B cell (primary cell): ENCODE measurements around the gene DZIP1L.

Source experiments
- EZH2 ChIP-seq: IDR thresholded peaks from 2 replicates; pipeline ENCODE4 v1.6.1; 2012; ENCODE audit warnings: borderline replicate concordance, low read depth, mild to moderate bottlenecking, moderate library complexity, low read length; ENCODE audit not compliant: insufficient read depth, poor library complexity, severe bottlenecking
- TF ChIP-seq, protein P1 (sequence below): fragments of 200-600 bp; IDR thresholded peaks from one replicate; pipeline ENCODE4 v1.8.0; 2022; ENCODE audit warnings: antibody characterized with exemption, mild to moderate bottlenecking

DNA sequence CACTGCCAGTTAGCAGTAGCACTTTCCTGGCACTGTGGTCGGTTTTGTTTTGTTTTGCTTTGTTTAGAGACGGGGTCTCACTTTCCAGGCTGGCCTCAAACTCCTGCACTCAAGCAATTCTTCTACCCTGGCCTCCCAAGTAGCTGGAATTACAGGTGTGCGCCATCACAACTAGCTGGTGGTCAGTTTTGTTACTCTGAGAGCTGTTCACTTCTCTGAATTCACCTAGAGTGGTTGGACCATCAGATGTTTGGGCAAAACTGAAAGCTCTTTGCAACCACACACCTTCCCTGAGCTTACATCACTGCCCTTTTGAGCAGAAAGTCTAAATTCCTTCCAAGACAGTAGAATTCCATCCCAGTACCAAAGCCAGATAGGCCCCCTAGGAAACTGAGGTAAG, 82.8 kb downstream of the DZIP1L start:
- TF ChIP-seq, protein P1, sequence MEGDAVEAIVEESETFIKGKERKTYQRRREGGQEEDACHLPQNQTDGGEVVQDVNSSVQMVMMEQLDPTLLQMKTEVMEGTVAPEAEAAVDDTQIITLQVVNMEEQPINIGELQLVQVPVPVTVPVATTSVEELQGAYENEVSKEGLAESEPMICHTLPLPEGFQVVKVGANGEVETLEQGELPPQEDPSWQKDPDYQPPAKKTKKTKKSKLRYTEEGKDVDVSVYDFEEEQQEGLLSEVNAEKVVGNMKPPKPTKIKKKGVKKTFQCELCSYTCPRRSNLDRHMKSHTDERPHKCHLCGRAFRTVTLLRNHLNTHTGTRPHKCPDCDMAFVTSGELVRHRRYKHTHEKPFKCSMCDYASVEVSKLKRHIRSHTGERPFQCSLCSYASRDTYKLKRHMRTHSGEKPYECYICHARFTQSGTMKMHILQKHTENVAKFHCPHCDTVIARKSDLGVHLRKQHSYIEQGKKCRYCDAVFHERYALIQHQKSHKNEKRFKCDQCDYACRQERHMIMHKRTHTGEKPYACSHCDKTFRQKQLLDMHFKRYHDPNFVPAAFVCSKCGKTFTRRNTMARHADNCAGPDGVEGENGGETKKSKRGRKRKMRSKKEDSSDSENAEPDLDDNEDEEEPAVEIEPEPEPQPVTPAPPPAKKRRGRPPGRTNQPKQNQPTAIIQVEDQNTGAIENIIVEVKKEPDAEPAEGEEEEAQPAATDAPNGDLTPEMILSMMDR: no peak
- no peak for TF ChIP-seq EZH2
